ENCODE measurements around the gene PPWD1. TPM values are rescaled to one million over a fixed set of nuclear protein-coding genes. Genes with fewer than 3 reads are reported as not detected.

The PPWD1 gene
- total RNA-seq (127 TPM), polyA plus RNA-seq (17.3 TPM)

- peak; percentile 91 for DNase-seq (ENCODE audit: extremely low spot score)
- H3K36me3 ChIP-seq (ENCODE audit: insufficient read depth): no peaks in the 10 kb centered on the region
- peak within 1 kb of the TSS; percentile 73 for H3K27ac ChIP-seq (ENCODE audit: low read depth)
- H3K4me1 ChIP-seq (ENCODE audit: insufficient read depth): no peaks in the 10 kb centered on the region
- under 1% methylated on average over 54 of the region's 54 CpGs for WGBS
- H3K4me3 ChIP-seq (ENCODE audit: low read depth, low read length): peak within 1 kb of the TSS; percentile 54
Observed at GRCh38 chr5:65562731-65563701, at the start of gene PPWD1, which contains the start of gene CENPK. Gene PPWD1 (plus strand): TSS chr5:65563296. CDS start chr5:65563311, 15 bp downstream. Gene CENPK (minus strand): TSS chr5:65563168. CDS start chr5:65554907, 8,261 bp downstream.

GRCh38 chr5:65525726-65526125, 37.4 kb upstream of the PPWD1 start:
- H3K36me3 ChIP-seq (ENCODE audit: insufficient read depth): no peaks in the 10 kb centered on the region
- no peak overlapping the region for H3K4me3 ChIP-seq (ENCODE audit: low read depth, low read length)
- H3K4me1 ChIP-seq (ENCODE audit: insufficient read depth): no peaks in the 10 kb centered on the region
- H3K27ac ChIP-seq (ENCODE audit: low read depth): no peak overlapping the region
- 94% methylated on average over 3 of the region's 3 CpGs for WGBS
- no peak for DNase-seq (ENCODE audit: extremely low spot score)

GRCh38 chr5:65530904-65531303, 32.2 kb upstream of the PPWD1 start:
- H3K27ac ChIP-seq (ENCODE audit: low read depth): no peak overlapping the region
- H3K4me1 ChIP-seq (ENCODE audit: insufficient read depth): no peaks in the 10 kb centered on the region
- H3K36me3 ChIP-seq (ENCODE audit: insufficient read depth): no peaks in the 10 kb centered on the region
- WGBS: 97% methylated on average over 1 of the region's 1 CpG
- H3K4me3 ChIP-seq (ENCODE audit: low read depth, low read length): no peak overlapping the region
- DNase-seq (ENCODE audit: extremely low spot score): no peak

- no peak for DNase-seq (ENCODE audit: extremely low spot score)
- H3K36me3 ChIP-seq (ENCODE audit: insufficient read depth): no peaks in the 10 kb centered on the region
- no peak overlapping the region for H3K27ac ChIP-seq (ENCODE audit: low read depth)
- H3K4me1 ChIP-seq (ENCODE audit: insufficient read depth): no peaks in the 10 kb centered on the region
- no peak overlapping the region for H3K4me3 ChIP-seq (ENCODE audit: low read depth, low read length)
- 92% methylated on average over 6 of the region's 6 CpGs for WGBS
Observed at GRCh38 chr5:65535529-65535987, 27.5 kb upstream of the PPWD1 start.

- H3K4me1 ChIP-seq (ENCODE audit: insufficient read depth): no peaks in the 10 kb centered on the region
- H3K4me3 ChIP-seq (ENCODE audit: low read depth, low read length): no peak overlapping the region
- no peak overlapping the region for H3K27ac ChIP-seq (ENCODE audit: low read depth)
- no peak for DNase-seq (ENCODE audit: extremely low spot score)
- no peaks in the 10 kb centered on the region for H3K36me3 ChIP-seq (ENCODE audit: insufficient read depth)
Observed at GRCh38 chr5:65539827-65540226, 23.3 kb upstream of the PPWD1 start.

GRCh38 chr5:65544473-65544872, 18.6 kb upstream of the PPWD1 start:
- WGBS: 98% methylated on average over 4 of the region's 4 CpGs

GRCh38 chr5:65546141-65546540, 17.0 kb upstream of the PPWD1 start:
- Histone ChIP-seq H3K27ac (ENCODE audit: low read depth) (no peak overlapping the region), H3K4me3 (ENCODE audit: low read depth, low read length) (no peak overlapping the region), H3K4me1 (ENCODE audit: insufficient read depth) (no peaks in the 10 kb centered on the region), H3K36me3 (ENCODE audit: insufficient read depth) (no peaks in the 10 kb centered on the region)
- WGBS: 90% methylated on average over 5 of the region's 5 CpGs
- no peak for DNase-seq (ENCODE audit: extremely low spot score)

More at GRCh38 chr5:65544473-65544872, 18.6 kb upstream of the PPWD1 start:
- Histone ChIP-seq H3K4me1 (ENCODE audit: insufficient read depth) (no peaks in the 10 kb centered on the region), H3K4me3 (ENCODE audit: low read depth, low read length) (no peak overlapping the region), H3K27ac (ENCODE audit: low read depth) (no peak overlapping the region), H3K36me3 (ENCODE audit: insufficient read depth) (no peaks in the 10 kb centered on the region)
- DNase-seq (ENCODE audit: extremely low spot score): no peak

GRCh38 chr5:65548281-65548680, 14.8 kb upstream of the PPWD1 start:
- Histone ChIP-seq H3K27ac (ENCODE audit: low read depth) (no peak overlapping the region), H3K4me1 (ENCODE audit: insufficient read depth) (no peaks in the 10 kb centered on the region), H3K4me3 (ENCODE audit: low read depth, low read length) (no peak overlapping the region), H3K36me3 (ENCODE audit: insufficient read depth) (no peaks in the 10 kb centered on the region)
- no peak for DNase-seq (ENCODE audit: extremely low spot score)
- 91% methylated on average over 7 of the region's 7 CpGs for WGBS

GRCh38 chr5:65553941-65554340, 9.2 kb upstream of the PPWD1 start:
- Histone ChIP-seq H3K4me1 (ENCODE audit: insufficient read depth) (no peaks in the 10 kb centered on the region), H3K27ac (ENCODE audit: low read depth) (no peak overlapping the region), H3K36me3 (ENCODE audit: insufficient read depth) (no peaks in the 10 kb centered on the region), H3K4me3 (ENCODE audit: low read depth, low read length) (no peak overlapping the region)
- no peak for DNase-seq (ENCODE audit: extremely low spot score)
- 87% methylated on average over 5 of the region's 5 CpGs for WGBS

GRCh38 chr5:65555287-65555686, 7.8 kb upstream of the PPWD1 start:
- H3K36me3 ChIP-seq (ENCODE audit: insufficient read depth): no peaks in the 10 kb centered on the region
- no peaks in the 10 kb centered on the region for H3K4me1 ChIP-seq (ENCODE audit: insufficient read depth)
- no peak overlapping the region for H3K27ac ChIP-seq (ENCODE audit: low read depth)
- no peak overlapping the region for H3K4me3 ChIP-seq (ENCODE audit: low read depth, low read length)
- DNase-seq (ENCODE audit: extremely low spot score): no peak

- no peaks in the 10 kb centered on the region for H3K36me3 ChIP-seq (ENCODE audit: insufficient read depth)
- 91% methylated on average over 2 of the region's 2 CpGs for WGBS
- no peak overlapping the region for H3K27ac ChIP-seq (ENCODE audit: low read depth)
- no peaks in the 10 kb centered on the region for H3K4me1 ChIP-seq (ENCODE audit: insufficient read depth)
- H3K4me3 ChIP-seq (ENCODE audit: low read depth, low read length): no peak overlapping the region
- DNase-seq (ENCODE audit: extremely low spot score): no peak
Observed at GRCh38 chr5:65556181-65556580, 6.9 kb upstream of the PPWD1 start.

- DNase-seq (ENCODE audit: extremely low spot score): no peak
- WGBS: 89% methylated on average over 3 of the region's 3 CpGs
- H3K27ac ChIP-seq (ENCODE audit: low read depth): no peak overlapping the region
Observed at GRCh38 chr5:65556718-65557117, 6.4 kb upstream of the PPWD1 start.

GRCh38 chr5:65563777-65564176, 681 bp downstream of the PPWD1 start:
- Histone ChIP-seq H3K27ac (ENCODE audit: low read depth) (no peak overlapping the region), H3K4me3 (ENCODE audit: low read depth, low read length) (peak overlapping the region; percentile 54), H3K36me3 (ENCODE audit: insufficient read depth) (no peaks in the 10 kb centered on the region), H3K4me1 (ENCODE audit: insufficient read depth) (no peaks in the 10 kb centered on the region)
- no peak for DNase-seq (ENCODE audit: extremely low spot score)
- WGBS: 9% methylated on average over 11 of the region's 11 CpGs

More at GRCh38 chr5:65556718-65557117, 6.4 kb upstream of the PPWD1 start:
- Histone ChIP-seq H3K36me3 (ENCODE audit: insufficient read depth) (no peaks in the 10 kb centered on the region), H3K4me3 (ENCODE audit: low read depth, low read length) (no peak overlapping the region), H3K4me1 (ENCODE audit: insufficient read depth) (no peaks in the 10 kb centered on the region)

- Histone ChIP-seq H3K4me1 (ENCODE audit: insufficient read depth) (no peaks in the 10 kb centered on the region), H3K36me3 (ENCODE audit: insufficient read depth) (no peaks in the 10 kb centered on the region), H3K4me3 (ENCODE audit: low read depth, low read length) (no peak overlapping the region), H3K27ac (ENCODE audit: low read depth) (no peak overlapping the region)
- whole genome bisulfite sequencing: 80% methylated on average over 5 of the region's 5 CpGs
- no peak for DNase-seq (ENCODE audit: extremely low spot score)
Observed at GRCh38 chr5:65566505-65566904, 3.4 kb downstream of the PPWD1 start.
